Measurements from ENCODE around the gene AP2A1. TPM values are rescaled to one million over a fixed set of nuclear protein-coding genes. Genes with fewer than 3 reads are reported as not detected.

AP2A1 gene
- total and polyA plus RNA-seq, 10 of the 15 experiments (the other 5 are each of a cell fraction or from before 2014, with no cell fraction given): 0.68 to 78.8 (median 33.8) TPM

- ChIA-PET RAD21 (ENCODE audit: unreplicated experiment) (interaction anchor here (0.6 to 1.7 kb wide), 12 partner anchors 35 to 1121 kb away, joined by 3 to 12 read pairs (median 4); partner anchors contain the start of genes AKT1S1, PRMT1, RRAS and SCAF1), CTCF (interaction anchor here (0.6 to 1.4 kb wide), 3 partner anchors 94 to 790 kb away, joined by 3 read pairs; no protein-coding TSS in a partner anchor), POLR2A (interaction anchor here (0.5 to 1.6 kb wide), 25 partner anchors 9 to 1028 kb away, joined by 3 to 14 read pairs (median 4); partner anchors contain the start of genes AKT1S1, BCL2L12, FUZ and IRF3), SMC1A (ENCODE audit: uncharacterized antibody, unreplicated experiment) (interaction anchor here (0.6 to 1.9 kb wide), 6 partner anchors 47 to 111 kb away, joined by 3 to 5 read pairs (median 4); partner anchors contain the start of genes AKT1S1, FUZ, MED25 and PTOV1)
- Histone ChIP-seq H3K9me3 (replicated peaks; ENCODE audit: control insufficient read depth, insufficient read depth, low read length) (no peaks in the 10 kb centered on the region), H3K79me2 (ENCODE audit: control insufficient read depth, insufficient read depth, low read length) (peaks cover 24% of the 10 kb centered on the region), H4K20me1 (ENCODE audit: control insufficient read depth, insufficient read depth) (no peaks in the 10 kb centered on the region), H3K27ac (ENCODE audit: control insufficient read depth, insufficient read depth) (peak overlapping the region; percentile 89), H3K36me3 (ENCODE audit: control insufficient read depth in 2 of 2, insufficient read depth in 2 of 2, low read length in 1 of 2) (no peaks in the 10 kb centered on the region), H2AFZ (ENCODE audit: control insufficient read depth, low read depth, low read length) (peak overlapping the region; percentile 98), H3K27me3 (replicated peaks in 1 of 2; ENCODE audit: control insufficient read depth in 2 of 2, insufficient read depth in 2 of 2, low read length in 1 of 2) (no peaks in the 10 kb centered on the region; a peak in 1 of 4 replicates), H3K4me2 (ENCODE audit: control insufficient read depth, insufficient read depth) (peak overlapping the region; percentile 90), H3K9ac (ENCODE audit: control insufficient read depth, insufficient read depth, low read length) (peak overlapping the region; percentile 74), H3K4me3 (peak overlapping the region; percentile 89), H3K4me1 (ENCODE audit: control insufficient read depth, insufficient read depth, low read length) (peaks cover 15% of the 10 kb centered on the region; the same call in 1 of the 2 replicates)
- ATAC-seq (peak; percentile 96), DNase-seq (ENCODE audit: low read depth, low spot score) (peak; percentile 100), FAIRE-seq (peak; percentile 100)
- WGBS (ENCODE audit: insufficient coverage, insufficient replicate concordance, low lambda C conversion rate, missing lambda C conversion rate): under 1% methylated on average over 49 of the region's 53 CpGs
- intact Hi-C loops (cut with micrococcal nuclease; ENCODE audit: unreplicated experiment): loop anchor here (5.0 kb wide), 2 partner anchors 41 to 101 kb away; partner anchors contain the start of gene PNKP
- BruUV-seq (replicated peaks): TSS peak; percentile 99
- in situ Hi-C loops (cut with MboI): no loop called here
- TF ChIP-seq FOS (IDR thresholded peaks at IDR 0.05; ENCODE audit: borderline replicate concordance, extremely low read depth, insufficient read length) (peak; percentile 88), SREBF1 (IDR thresholded peaks at IDR 0.05; ENCODE audit: low read length) (0 out of 2 replicates have a peak, but pooled peaks have one; percentile 17), NBN (IDR thresholded peaks at IDR 0.05) (peak; percentile 76), GABPA (IDR thresholded peaks at IDR 0.05; ENCODE audit: low read depth) (peak; percentile 89), TAF1 (IDR thresholded peaks at IDR 0.05; ENCODE audit: borderline replicate concordance, low read depth, low read length) (peak; percentile 47; the same call in 1 of the 2 replicates), IRF3 (IDR thresholded peaks at IDR 0.05) (peak; percentile 92), ZNF207 (IDR thresholded peaks at IDR 0.05; ENCODE audit: borderline replicate concordance) (peak; percentile 79; the same call in 1 of the 2 replicates), FOXM1 (IDR thresholded peaks at IDR 0.05; ENCODE audit: low read depth, low read length) (no peak), NFYB (IDR thresholded peaks at IDR 0.05; ENCODE audit: insufficient read depth, low read depth, low read length) (peak; percentile 100), SMAD5 (IDR thresholded peaks at IDR 0.05; ENCODE audit: low read depth) (peak; percentile 85; the same call in 1 of the 2 replicates), RFX5 (IDR thresholded peaks at IDR 0.05; ENCODE audit: low read depth, low read length) (peak; percentile 59), SMAD1 (IDR thresholded peaks at IDR 0.05; ENCODE audit: low read depth, partially characterized antibody) (peak; percentile 88), TARDBP (IDR thresholded peaks at IDR 0.05; ENCODE audit: borderline replicate concordance) (no peak; the same call in 1 of the 2 replicates), SP1 (IDR thresholded peaks at IDR 0.05; ENCODE audit: low read depth, low read length) (peak; percentile 95), RUNX3 (IDR thresholded peaks at IDR 0.05; ENCODE audit: low read length) (peak; percentile 4; the same call in 1 of the 2 replicates), BACH1 (IDR thresholded peaks at IDR 0.05; ENCODE audit: borderline replicate concordance) (no peak), POLR2AphosphoS2 (IDR thresholded peaks at IDR 0.05; ENCODE audit: low read depth, low read length) (0 out of 2 replicates have a peak, but pooled peaks have one; percentile 26), DPF2 (IDR thresholded peaks at IDR 0.05) (peak; percentile 65; the same call in 1 of the 2 replicates), CREM (IDR thresholded peaks at IDR 0.05; ENCODE audit: low read depth) (0 out of 2 replicates have a peak, but pooled peaks have one; percentile 41), RAD51 (IDR thresholded peaks at IDR 0.05) (no peak), RELB (IDR thresholded peaks at IDR 0.05; ENCODE audit: low read depth) (peak; percentile 56; the same call in 1 of the 2 replicates), LARP7 (IDR thresholded peaks at IDR 0.05) (no peak)
These were observed 533 bp upstream of the AP2A1 start for GRCh38 chr19:49766007-49766929.

All from GM12878 (cell line).